Measurements from ENCODE around the gene OS9.

OS9 gene

GRCh38 chr12:57755194-57755453, 61.2 kb downstream of the OS9 start:
- TF ChIP-seq CTCF (conservative IDR thresholded peaks at IDR 0.05), result no peak
- H3K27ac ChIP-seq, result peak overlapping the region; percentile 90

- H3K27ac ChIP-seq, result peak overlapping the region; percentile 90
- TF ChIP-seq CTCF (conservative IDR thresholded peaks at IDR 0.05), result no peak
Measured at GRCh38 chr12:57755454-57756372, 61.8 kb downstream of the OS9 start.

- peak overlapping the region; percentile 90 for H3K27ac ChIP-seq
- peak; percentile 64 for TF ChIP-seq CTCF (conservative IDR thresholded peaks at IDR 0.05)
Measured at GRCh38 chr12:57756406-57757341, 62.7 kb downstream of the OS9 start.

GRCh38 chr12:57757771-57758170, 63.8 kb downstream of the OS9 start:
- no peak overlapping the region for H3K27ac ChIP-seq
- TF ChIP-seq CTCF (conservative IDR thresholded peaks at IDR 0.05), result no peak

- H3K27ac ChIP-seq, result no peak overlapping the region
- no peak for TF ChIP-seq CTCF (conservative IDR thresholded peaks at IDR 0.05)
Measured at GRCh38 chr12:57758552-57759359, 64.8 kb downstream of the OS9 start.

GRCh38 chr12:57759360-57759980, 65.5 kb downstream of the OS9 start:
- H3K27ac ChIP-seq, result no peak overlapping the region
- peak; percentile 88 for TF ChIP-seq CTCF (conservative IDR thresholded peaks at IDR 0.05)

All from VCaP (cell line).